ENCODE measurements around the gene MYPN. TPM values are rescaled to one million over a fixed set of nuclear protein-coding genes. Genes with fewer than 3 reads are reported as not detected.

Gene MYPN
- total and polyA plus RNA-seq, 4 donors: 0.01 to 0.08 (median 0.03) TPM; not detected in 1

DNA sequence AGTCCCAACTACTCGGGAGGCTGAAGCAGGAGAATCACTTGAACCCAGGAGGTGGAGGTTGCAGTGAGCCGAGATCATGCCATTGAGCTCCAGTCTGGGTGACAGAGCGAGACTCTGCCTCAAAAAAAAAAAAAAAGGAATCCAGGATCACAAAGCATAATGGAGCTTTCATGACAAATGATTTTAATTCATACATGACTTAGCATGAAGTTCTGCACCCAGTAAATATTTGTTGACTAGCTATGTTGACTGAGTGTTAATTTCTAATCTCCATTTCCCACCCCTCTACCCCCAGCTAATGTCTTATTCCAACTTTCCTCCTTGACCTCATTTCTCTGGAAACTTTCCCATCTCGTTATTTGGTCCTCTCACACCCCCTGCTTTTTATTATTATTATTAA, 69.3 kb downstream of the MYPN start (continued):
- TF ChIP-seq YY1 (IDR thresholded peaks at IDR 0.05) (no peak), HNF4A (conservative IDR thresholded peaks at IDR 0.05) (no peak), NR2F2 (IDR thresholded peaks at IDR 0.05) (no peak), FOXA2 (IDR thresholded peaks at IDR 0.05) (no peak), EGR1 (IDR thresholded peaks at IDR 0.05; ENCODE audit: low read depth in 2 of 2) (no peak), RAD21 (IDR thresholded peaks at IDR 0.05) (no peak), JUND (IDR thresholded peaks at IDR 0.05) (no peak)
- TF ChIP-seq, protein P1, sequence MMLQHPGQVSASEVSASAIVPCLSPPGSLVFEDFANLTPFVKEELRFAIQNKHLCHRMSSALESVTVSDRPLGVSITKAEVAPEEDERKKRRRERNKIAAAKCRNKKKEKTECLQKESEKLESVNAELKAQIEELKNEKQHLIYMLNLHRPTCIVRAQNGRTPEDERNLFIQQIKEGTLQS (IDR thresholded peaks at IDR 0.05): no peak
- TF ChIP-seq, protein P2, sequence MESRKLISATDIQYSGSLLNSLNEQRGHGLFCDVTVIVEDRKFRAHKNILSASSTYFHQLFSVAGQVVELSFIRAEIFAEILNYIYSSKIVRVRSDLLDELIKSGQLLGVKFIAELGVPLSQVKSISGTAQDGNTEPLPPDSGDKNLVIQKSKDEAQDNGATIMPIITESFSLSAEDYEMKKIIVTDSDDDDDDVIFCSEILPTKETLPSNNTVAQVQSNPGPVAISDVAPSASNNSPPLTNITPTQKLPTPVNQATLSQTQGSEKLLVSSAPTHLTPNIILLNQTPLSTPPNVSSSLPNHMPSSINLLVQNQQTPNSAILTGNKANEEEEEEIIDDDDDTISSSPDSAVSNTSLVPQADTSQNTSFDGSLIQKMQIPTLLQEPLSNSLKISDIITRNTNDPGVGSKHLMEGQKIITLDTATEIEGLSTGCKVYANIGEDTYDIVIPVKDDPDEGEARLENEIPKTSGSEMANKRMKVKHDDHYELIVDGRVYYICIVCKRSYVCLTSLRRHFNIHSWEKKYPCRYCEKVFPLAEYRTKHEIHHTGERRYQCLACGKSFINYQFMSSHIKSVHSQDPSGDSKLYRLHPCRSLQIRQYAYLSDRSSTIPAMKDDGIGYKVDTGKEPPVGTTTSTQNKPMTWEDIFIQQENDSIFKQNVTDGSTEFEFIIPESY (IDR thresholded peaks at IDR 0.05): no peak
- TF ChIP-seq, protein P3, sequence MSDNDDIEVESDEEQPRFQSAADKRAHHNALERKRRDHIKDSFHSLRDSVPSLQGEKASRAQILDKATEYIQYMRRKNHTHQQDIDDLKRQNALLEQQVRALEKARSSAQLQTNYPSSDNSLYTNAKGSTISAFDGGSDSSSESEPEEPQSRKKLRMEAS (IDR thresholded peaks at IDR 0.05): no peak

DNA sequence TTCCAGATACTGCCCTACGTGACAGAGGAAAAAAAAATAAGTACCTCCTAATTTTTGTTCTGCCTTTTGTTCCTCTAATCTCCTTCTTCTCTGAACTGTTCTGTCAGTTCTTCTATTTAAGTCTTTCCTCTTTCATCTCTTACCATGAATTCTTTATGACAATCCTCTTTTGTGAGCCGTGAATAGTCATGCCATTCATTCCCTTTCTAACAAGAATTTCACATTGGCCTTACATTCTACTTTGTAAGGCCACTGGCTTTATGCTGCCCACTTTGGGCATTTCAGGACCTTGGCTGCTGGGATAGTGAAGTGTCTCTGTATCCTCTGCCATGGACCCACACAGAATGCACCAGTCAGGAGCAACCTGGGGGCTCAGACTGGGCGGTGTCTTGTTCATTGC, 69.7 kb downstream of the MYPN start:
- 87% methylated on average over 3 of the region's 3 CpGs for WGBS
- Histone ChIP-seq H3K27ac (ENCODE audit: low read depth in 1 of 2, low read length in 2 of 2) (no peak overlapping the region), H3K4me1 (ENCODE audit: control insufficient read depth in 4 of 4, insufficient read depth in 4 of 4, low read length in 3 of 4) (no peaks in the 10 kb centered on the region), H3K9ac (ENCODE audit: low read depth in 1 of 2, low read length in 2 of 2) (no peak overlapping the region), H3K9me3 (ENCODE audit: control insufficient read depth in 4 of 4, low read length in 3 of 4) (no peaks in the 10 kb centered on the region), H3K27me3 (ENCODE audit: control insufficient read depth in 4 of 4, insufficient read depth in 4 of 4, low read length in 3 of 4) (no peaks in the 10 kb centered on the region), H3K4me3 (ENCODE audit: low read depth in 1 of 3, low read length in 3 of 3) (no peak overlapping the region), H3K36me3 (ENCODE audit: control insufficient read depth in 4 of 4, insufficient read depth in 3 of 4, low read depth in 1 of 4, low read length in 3 of 4) (no peaks in the 10 kb centered on the region)
- no peak for DNase-seq (ENCODE audit: low spot score)
- TF ChIP-seq, protein P2 (IDR thresholded peaks at IDR 0.05): no peak
- TF ChIP-seq, protein P3 (IDR thresholded peaks at IDR 0.05): no peak

DNA sequence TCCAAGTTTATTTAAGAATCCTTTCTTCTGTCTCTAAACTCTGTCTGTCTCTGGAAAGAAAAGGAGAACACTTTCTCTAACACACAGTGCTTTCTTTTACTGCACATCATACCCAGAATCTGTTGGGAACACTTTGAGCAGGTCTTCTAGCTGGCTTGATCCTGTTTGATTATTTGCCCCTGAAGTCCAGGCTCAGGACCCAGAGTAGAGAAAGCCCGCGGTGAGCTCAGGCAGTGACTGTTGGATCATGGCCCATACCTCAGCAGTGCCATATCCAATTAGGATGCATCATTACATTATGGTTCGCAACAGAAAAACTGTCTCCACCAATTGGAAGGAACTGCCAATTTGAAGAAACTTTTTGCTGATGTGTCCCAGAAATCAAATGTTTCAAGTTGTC, 71.2 kb downstream of the MYPN start:
- Histone ChIP-seq H3K9me3 (ENCODE audit: control insufficient read depth in 4 of 4, low read length in 3 of 4) (no peaks in the 10 kb centered on the region), H3K9ac (ENCODE audit: low read depth in 1 of 2, low read length in 2 of 2) (no peak overlapping the region), H3K36me3 (ENCODE audit: control insufficient read depth in 4 of 4, insufficient read depth in 3 of 4, low read depth in 1 of 4, low read length in 3 of 4) (no peaks in the 10 kb centered on the region), H3K27ac (ENCODE audit: low read depth in 1 of 2, low read length in 2 of 2) (no peak overlapping the region), H3K27me3 (ENCODE audit: control insufficient read depth in 4 of 4, insufficient read depth in 4 of 4, low read length in 3 of 4) (no peaks in the 10 kb centered on the region), H3K4me1 (ENCODE audit: control insufficient read depth in 4 of 4, insufficient read depth in 4 of 4, low read length in 3 of 4) (no peaks in the 10 kb centered on the region), H3K4me3 (ENCODE audit: low read depth in 1 of 3, low read length in 3 of 3) (no peak overlapping the region)
- TF ChIP-seq RAD21 (IDR thresholded peaks at IDR 0.05) (no peak), EGR1 (IDR thresholded peaks at IDR 0.05; ENCODE audit: low read depth in 2 of 2) (no peak), RXRA (IDR thresholded peaks at IDR 0.05) (no peak), TAF1 (conservative IDR thresholded peaks at IDR 0.05) (no peak), HNF4G (IDR thresholded peaks at IDR 0.05) (no peak), YY1 (IDR thresholded peaks at IDR 0.05) (no peak), FOXA2 (IDR thresholded peaks at IDR 0.05) (no peak), HNF4A (conservative IDR thresholded peaks at IDR 0.05) (no peak), SP1 (IDR thresholded peaks at IDR 0.05) (no peak)
- TF ChIP-seq, protein P3 (IDR thresholded peaks at IDR 0.05): no peak
- TF ChIP-seq, protein P2 (IDR thresholded peaks at IDR 0.05): no peak
- 95% methylated on average over 3 of the region's 3 CpGs for WGBS
- no peak for DNase-seq (ENCODE audit: low spot score)
